ENCODE results near the gene FGFBP1.
"Not testable (repeated sequence)": the region's sequence is repeated elsewhere in the genome, so short reads cannot be mapped to it uniquely, and the experiment has no call there.

The FGFBP1 gene

DNA sequence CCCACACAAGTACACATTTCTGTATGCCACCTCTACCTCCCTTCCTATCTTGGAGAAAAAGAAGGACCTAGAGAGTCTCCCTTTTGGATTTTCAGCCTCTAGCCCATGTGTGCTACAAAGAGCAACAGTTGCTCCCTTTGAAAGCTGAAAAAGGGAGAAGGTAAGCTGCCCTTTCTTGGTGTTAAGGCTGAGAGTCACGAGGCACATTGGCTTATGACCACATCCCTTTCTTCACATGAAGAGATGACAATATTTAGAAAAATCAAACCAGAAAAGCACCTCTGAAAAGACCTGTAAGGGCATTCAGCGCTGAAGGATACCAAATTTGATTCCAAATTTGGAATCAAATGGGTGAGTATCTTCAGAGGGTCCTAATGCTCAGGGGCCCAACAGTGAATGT lies 6.4 kb upstream of the FGFBP1 start:
- no peak for DNase-seq

- no peak for DNase-seq
Observed at GRCh38 chr4:15942283-15942682, 3.7 kb upstream of the FGFBP1 start.

DNA sequence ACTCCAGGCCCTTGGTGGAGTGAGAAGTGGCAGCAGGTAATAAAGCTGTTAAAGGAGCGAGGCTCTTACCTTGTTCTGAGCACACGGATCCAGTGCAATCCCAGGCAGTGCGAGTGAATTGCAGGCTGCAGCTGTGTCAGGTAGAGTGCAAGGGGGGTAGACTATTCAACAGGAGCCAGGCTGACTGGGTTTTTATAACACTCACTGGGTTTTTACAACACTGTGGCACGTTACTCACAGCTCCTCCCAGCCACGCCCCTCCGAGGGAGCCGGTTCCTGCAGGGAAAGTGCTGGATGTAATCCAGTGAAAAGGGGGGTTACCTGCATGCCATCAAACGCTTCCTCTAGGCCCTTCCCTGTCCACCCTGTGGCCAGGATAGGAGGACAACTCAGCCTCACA lies 358 bp downstream of the FGFBP1 start:
- no peak for DNase-seq

GRCh38 chr4:15936495-15936894 lies 2.0 kb downstream of the FGFBP1 start:
- no peak for DNase-seq

- no peak for DNase-seq
Observed at GRCh38 chr4:15935504-15936402, 2.8 kb downstream of the FGFBP1 start.

DNA sequence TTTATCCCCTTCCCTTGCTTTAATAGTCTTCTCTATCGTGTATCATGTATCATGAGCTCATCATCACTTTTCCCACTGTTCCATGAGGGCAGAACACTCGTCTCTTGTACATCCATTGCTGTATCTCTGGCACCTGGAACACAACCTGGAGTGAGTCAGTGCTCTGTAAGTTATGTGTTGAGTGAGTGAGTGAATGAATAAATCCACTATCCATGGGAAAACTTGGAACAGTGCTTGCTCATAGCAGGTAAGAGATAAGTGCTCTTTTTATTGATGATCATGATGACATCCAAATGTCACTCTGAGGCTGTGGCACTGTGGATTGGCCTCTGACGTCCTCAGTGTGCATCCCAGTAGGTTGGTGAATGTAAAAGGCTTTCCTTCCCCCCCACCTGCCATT lies 4.3 kb downstream of the FGFBP1 start:
- DNase-seq, result no peak

DNA sequence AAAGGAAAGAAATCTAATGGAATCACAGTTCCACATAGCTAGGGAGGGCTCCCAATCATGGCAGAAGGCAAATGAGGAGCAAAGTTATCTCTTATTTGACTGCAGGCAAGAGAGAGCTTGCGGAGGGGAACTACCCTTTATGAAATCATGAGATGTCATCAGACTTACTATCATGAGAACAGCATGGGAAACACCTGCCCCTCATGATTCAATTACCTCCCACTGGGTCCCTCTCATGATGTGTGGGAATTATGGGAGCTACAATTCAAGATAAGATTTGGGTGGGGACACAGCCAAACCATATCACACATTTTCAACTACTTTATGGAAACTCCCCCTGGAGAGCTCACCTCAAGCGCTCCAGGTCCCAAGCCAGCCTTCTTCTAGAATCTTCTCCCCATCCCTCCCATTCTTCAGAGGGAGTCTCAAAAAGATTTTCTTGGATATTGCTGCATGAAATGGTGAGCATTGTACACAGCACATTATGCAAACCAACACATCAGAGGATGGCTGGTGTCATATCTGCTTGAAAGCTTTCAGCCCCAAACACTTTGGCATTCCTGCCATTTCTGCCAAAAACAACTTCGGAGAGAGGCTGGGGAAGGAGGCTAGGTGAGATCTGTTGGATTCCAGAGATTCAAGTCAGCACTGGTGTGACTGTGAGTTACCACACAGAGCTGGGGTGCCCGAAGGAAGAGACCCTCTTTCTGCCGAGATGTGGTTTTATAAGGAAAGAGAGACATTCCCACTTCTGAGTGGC lies 6.9 kb downstream of the FGFBP1 start:
- DNase-seq, result no peak

GRCh38 chr4:15930314-15930713 lies 8.2 kb downstream of the FGFBP1 start:
- no peak for DNase-seq

DNA sequence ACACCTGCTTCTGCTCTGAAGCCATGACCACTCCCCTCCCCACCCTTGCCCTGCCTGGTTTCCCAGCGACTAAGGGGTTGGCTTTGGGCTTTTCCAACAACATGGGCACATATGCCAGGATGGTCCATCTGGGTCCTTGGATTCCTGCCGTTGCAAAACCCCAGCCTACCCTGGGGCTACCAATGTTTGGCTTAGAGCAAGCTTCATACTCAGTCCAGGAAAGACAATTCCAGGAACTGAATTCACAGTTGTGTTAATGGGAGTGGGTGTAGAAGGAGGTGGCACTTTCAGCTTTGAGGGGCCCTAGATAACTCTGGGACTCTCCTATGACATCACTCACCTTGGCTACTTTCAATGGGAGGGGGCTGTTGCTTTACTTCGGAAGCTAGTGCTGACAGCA lies 9.0 kb downstream of the FGFBP1 start:
- no peak for DNase-seq

- no peak for DNase-seq
Observed at GRCh38 chr4:15928883-15929282, 9.7 kb downstream of the FGFBP1 start.

GRCh38 chr4:15926486-15926885 lies 12.1 kb downstream of the FGFBP1 start:
- no peak for DNase-seq

DNA sequence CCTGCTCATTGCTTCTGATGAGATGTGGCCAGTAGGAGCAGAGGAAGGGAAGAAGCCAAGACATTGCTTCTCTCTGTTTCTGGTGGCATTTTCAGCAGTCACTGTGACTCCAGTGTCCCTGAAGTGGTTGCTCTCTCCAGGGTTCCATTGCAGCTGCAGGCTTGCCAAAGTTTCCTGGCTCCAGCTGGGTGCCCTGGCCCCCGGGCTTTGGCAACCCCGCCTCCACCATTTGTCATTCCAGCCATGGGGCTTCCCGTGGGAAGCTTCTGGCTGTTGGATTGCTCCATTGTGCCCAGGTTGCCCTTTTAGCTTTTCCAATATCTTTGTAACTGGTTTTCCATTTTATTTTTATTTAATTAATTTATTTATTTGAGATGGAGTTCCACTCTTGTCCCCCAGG lies 12.7 kb downstream of the FGFBP1 start:
- DNase-seq, result no peak

GRCh38 chr4:15921592-15921932 lies 17.0 kb downstream of the FGFBP1 start:
- DNase-seq, result no peak

DNA sequence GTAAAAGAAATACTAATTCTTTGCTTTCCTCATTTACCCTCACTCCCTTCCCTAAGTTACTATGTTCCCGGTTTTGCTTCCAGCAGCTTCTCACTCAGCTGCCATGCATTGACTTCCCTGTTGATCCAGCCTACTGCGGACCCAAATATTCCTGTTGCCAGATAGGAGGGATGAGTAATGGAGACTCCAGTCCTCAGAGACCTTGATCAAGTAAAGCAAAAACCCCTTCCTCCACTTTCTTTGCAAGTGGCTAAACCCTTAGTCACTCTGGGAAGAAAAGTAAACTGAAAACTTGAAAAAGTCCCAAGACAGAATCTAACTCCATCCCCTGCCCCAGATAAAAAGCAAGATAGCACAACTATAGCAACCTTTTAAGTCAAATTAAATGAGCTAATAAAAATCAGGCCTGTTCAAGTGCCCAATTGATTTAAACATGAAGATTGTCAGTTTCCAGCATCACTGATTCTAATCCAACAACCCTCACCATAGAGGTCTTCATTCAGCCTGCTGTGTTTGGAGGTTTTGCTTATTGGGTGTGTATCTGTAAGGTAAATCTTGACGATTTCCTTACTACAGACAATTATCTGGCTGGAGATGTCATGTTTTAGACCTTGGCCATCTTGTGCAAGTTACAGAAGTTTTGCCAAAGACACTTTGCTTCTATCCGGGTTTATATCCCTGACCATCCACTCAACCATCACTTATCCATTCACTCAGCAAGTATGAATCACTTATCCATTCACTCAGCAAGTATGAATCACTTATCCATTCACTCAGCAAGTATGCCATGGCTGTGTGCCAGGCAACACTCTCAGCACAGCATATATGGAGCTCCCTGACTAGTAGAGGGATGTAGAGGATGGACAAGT lies 17.6 kb downstream of the FGFBP1 start:
- DNase-seq, result no peak

DNA sequence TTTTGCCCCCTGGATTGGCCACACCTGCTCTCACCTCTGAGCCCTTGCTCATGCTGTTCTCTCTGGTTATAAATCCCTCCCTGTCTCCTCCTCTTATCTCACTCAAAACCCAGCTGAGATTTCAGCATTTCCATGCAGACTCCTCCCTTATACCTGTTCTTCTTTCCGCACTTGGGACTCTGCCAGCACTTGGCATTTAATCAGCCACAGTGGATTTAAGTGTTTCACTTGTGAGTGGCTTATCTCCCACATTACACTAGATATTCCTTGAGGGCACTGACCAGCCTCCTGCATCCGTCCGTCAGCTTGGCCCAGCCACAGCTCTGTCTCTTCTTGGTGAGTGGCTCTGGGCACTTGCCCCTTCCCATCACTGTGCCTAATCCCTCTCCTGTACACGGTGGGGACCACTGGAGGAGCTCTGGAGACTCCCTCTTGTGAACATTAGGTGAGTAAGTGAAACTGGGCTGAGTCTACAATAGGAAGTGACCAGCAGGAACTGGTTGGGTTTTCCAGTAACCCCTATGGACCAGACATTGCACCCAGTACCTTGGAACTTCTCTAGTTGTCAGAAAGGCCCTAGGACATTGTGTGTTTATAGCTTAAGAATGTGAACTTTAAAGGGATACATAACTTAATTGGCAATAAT lies 19.9 kb downstream of the FGFBP1 start:
- no peak for DNase-seq

DNA sequence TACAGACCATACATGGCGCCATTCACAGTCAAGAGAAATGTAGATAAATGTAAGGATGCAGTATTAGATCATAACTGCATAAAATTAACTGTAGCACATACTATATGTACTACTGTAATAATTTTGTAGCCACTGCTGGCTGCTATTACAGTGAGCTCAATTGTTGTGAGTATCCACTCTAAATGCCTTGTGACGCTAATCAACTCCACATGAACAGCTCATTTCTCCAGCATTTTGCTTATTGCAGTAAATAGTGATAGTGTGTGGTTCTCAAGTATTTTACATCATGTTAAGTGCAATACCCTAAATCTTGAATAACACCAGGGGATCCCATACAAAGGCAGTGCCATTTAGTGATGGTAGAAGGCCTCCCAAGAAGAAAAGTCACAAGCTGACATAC lies 21.2 kb downstream of the FGFBP1 start:
- DNase-seq, result no peak

GRCh38 chr4:15916358-15916757 lies 22.2 kb downstream of the FGFBP1 start:
- DNase-seq, result not testable (repeated sequence)

DNA sequence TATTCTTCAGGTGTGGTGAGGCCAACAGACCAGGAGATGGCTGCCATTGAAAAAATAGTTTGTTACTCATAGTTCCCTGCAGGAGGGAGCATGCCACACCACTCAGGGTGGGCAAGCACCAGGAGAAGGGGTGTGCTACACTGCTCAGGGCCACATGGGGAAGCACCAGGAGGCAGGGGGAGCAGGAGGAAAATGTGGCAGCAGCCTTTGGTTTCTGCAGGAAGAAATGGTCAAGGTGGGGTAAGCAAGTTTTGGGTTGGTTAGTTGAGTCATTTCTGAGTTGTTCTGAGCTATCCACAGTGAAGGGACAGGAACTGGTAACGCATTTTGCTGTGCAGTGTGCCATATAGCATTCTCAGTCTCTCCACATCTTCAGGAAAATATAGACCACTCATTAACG lies 23.8 kb downstream of the FGFBP1 start:
- no peak for DNase-seq

GRCh38 chr4:15914291-15914690 lies 24.2 kb downstream of the FGFBP1 start:
- DNase-seq, result no peak

- DNase-seq, result no peak
Observed at GRCh38 chr4:15913631-15913970, 24.9 kb downstream of the FGFBP1 start.

DNA sequence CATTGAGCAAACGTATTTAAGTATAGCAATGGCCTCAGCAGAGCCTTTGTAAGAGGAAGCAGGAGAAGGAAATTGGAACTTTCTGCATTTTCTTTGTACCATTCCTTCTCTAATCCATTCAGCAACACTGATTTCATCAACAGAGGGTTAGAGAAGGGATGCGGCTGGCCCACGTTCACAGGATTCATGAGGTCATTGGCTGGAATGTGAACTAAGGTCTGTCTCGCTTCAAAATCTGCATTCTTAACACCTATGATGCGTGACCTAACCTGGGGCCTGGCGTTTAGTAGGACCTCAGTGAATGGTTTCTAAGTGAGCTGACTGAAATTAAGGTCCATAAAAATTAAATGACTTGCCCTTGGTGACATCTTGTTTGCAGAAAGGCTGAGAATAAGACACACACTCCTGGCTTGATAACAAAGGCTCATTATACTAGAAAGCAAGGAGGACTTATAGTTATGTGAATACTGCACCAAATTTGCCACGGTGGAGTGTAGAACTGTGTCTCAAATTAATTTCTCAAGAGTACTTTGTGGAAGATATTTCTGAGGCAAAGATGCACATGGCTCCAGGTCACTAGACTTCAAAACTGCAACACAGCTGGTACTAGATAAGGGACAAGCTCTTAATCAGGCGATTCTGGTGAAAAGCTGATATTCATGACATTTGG lies 25.4 kb downstream of the FGFBP1 start:
- DNase-seq, result no peak

DNA sequence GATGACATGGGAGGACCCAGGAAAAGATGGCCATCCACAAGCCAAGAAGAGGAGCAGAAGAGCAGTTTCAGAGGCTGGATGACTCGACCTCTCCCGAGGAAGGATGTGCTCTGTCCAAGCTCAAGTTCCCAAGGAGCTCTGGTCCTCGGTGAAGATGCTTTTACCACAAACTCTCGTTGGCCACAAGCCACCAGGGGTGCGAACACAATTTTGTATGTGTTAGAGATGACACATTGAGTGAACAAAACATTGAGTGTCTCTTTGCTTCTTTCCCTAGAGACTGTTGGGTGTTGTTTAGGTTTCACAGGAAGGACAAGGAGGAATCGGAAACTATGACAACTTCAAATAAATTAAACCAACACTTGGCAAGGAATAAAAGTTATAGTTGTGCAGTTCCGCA lies 26.3 kb downstream of the FGFBP1 start:
- no peak for DNase-seq

All from GDM1 (cell line).